HG02623 (cell line): ENCODE measurements around the gene IPO9.

ENCODE experiments used
- ATAC-seq: cut with Tn5 transposase; IDR thresholded peaks from one replicate; pipeline ENCODE4 v1.9.1; 2021; ENCODE audit warnings: moderate library complexity; ENCODE audit not compliant: unreplicated experiment

IPO9 gene

GRCh38 chr1:201886103-201886885 is 57.3 kb downstream of the IPO9 start:
- no peak for ATAC-seq

- ATAC-seq, result no peak
Measured at GRCh38 chr1:201887116-201887866, 58.3 kb downstream of the IPO9 start.

- no peak for ATAC-seq
Measured at GRCh38 chr1:201888282-201889089, 59.5 kb downstream of the IPO9 start, which contains the start of gene SHISA4. Gene SHISA4, plus strand, starts transcription at chr1:201888898. Its CDS starts 97 bp downstream, at chr1:201888995.

GRCh38 chr1:201889090-201889968 is 60.4 kb downstream of the IPO9 start:
- no peak for ATAC-seq

GRCh38 chr1:201890223-201890622 is 61.3 kb downstream of the IPO9 start:
- ATAC-seq, result no peak

GRCh38 chr1:201890806-201891450 is 62.0 kb downstream of the IPO9 start:
- ATAC-seq, result no peak

- ATAC-seq, result no peak
Measured at GRCh38 chr1:201891451-201892045, 62.6 kb downstream of the IPO9 start.

GRCh38 chr1:201892211-201892610 is 63.3 kb downstream of the IPO9 start:
- no peak for ATAC-seq

- ATAC-seq, result no peak
Measured at GRCh38 chr1:201893431-201893830, 64.5 kb downstream of the IPO9 start.

- no peak for ATAC-seq
Measured at GRCh38 chr1:201894343-201895119, 65.6 kb downstream of the IPO9 start.

- ATAC-seq, result no peak
Measured at GRCh38 chr1:201895120-201895665, 66.2 kb downstream of the IPO9 start.

GRCh38 chr1:201895913-201896807 is 67.2 kb downstream of the IPO9 start:
- ATAC-seq, result no peak

GRCh38 chr1:201896951-201897391 is 68.0 kb downstream of the IPO9 start:
- ATAC-seq, result no peak

- no peak for ATAC-seq
Measured at GRCh38 chr1:201898240-201898894, 69.4 kb downstream of the IPO9 start.

GRCh38 chr1:201898992-201899391 is 70.0 kb downstream of the IPO9 start:
- ATAC-seq, result no peak

GRCh38 chr1:201899683-201900429 is 70.9 kb downstream of the IPO9 start:
- no peak for ATAC-seq
